Neural crest cell (in vitro differentiated cells): ENCODE results near the gene CLBA1. TPM values are rescaled to one million over a fixed set of nuclear protein-coding genes. Genes with fewer than 3 reads are reported as not detected.

Experiments
- DNase-seq: peaks from one replicate; pipeline ENCODE4 v3.0.0; 2021; ENCODE audit warnings: low read depth, mixed read lengths, low spot score
- H3K27ac Mint-ChIP-seq: one replicate; pipeline ENCODE4 v1.8.0; 2021; ENCODE audit warnings: mild to moderate bottlenecking, mixed read lengths; ENCODE audit not compliant: unreplicated experiment
- H3K27me3 Mint-ChIP-seq: 2 replicates; pipeline ENCODE4 v1.8.0; 2021; ENCODE audit warnings: low read depth, mild to moderate bottlenecking, mixed read lengths
- H3K36me3 Mint-ChIP-seq: 2 replicates; pipeline ENCODE4 v1.8.0; 2021; ENCODE audit warnings: low read depth, mild to moderate bottlenecking, mixed read lengths
- H3K4me1 Mint-ChIP-seq: 2 replicates; pipeline ENCODE4 v1.8.0; 2021; ENCODE audit warnings: mixed read lengths
- H3K4me3 Mint-ChIP-seq: one replicate; pipeline ENCODE4 v1.8.0; 2021; ENCODE audit warnings: mild to moderate bottlenecking, mixed read lengths
- H3K9me3 Mint-ChIP-seq: 2 replicates; pipeline ENCODE4 v1.8.0; 2021; ENCODE audit warnings: mixed read lengths
- total RNA-seq: library from RNA; stranded (reverse); gene quantifications from 2 replicates; pipeline ENCODE4 v1.2.1, GENCODE V29; 2021
- TF ChIP-seq, protein P1 (sequence below): fragments of 200-600 bp; sonication (generic); conservative IDR thresholded peaks from 2 replicates; pipeline ENCODE4 v1.5.0; 2021; ENCODE audit warnings: antibody characterized with exemption, mild to moderate bottlenecking

The CLBA1 gene
- total RNA-seq, 1 donor from 2014 or later: 14.1 TPM

DNA sequence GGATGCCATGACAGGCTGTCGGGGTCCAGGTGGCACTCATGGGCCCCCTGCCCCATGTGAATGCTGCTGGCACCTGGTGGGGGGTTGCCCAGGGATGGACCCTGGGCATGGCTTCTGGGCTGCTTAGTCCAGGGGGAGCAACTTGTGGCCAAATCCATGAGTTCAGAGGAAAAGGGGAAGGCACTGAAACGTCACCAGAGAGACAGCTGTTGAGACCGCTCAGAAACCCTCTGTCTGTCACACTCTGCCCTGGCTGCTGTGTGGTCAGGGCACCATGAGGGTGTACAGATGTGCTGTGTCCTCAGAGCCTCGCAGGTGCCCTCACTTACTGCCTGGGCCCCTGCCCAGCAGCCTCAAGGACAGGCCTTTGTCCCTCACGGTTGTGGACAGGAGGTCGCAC, 9.4 kb downstream of the CLBA1 start:
- TF ChIP-seq, protein P1, sequence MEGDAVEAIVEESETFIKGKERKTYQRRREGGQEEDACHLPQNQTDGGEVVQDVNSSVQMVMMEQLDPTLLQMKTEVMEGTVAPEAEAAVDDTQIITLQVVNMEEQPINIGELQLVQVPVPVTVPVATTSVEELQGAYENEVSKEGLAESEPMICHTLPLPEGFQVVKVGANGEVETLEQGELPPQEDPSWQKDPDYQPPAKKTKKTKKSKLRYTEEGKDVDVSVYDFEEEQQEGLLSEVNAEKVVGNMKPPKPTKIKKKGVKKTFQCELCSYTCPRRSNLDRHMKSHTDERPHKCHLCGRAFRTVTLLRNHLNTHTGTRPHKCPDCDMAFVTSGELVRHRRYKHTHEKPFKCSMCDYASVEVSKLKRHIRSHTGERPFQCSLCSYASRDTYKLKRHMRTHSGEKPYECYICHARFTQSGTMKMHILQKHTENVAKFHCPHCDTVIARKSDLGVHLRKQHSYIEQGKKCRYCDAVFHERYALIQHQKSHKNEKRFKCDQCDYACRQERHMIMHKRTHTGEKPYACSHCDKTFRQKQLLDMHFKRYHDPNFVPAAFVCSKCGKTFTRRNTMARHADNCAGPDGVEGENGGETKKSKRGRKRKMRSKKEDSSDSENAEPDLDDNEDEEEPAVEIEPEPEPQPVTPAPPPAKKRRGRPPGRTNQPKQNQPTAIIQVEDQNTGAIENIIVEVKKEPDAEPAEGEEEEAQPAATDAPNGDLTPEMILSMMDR: no peak
- H3K9me3 Mint-ChIP-seq: no peaks in the 10 kb centered on the region
- H3K4me3 Mint-ChIP-seq: no peak overlapping the region
- DNase-seq: no peak
- peaks cover 17% of the 10 kb centered on the region for H3K36me3 Mint-ChIP-seq
- H3K27ac Mint-ChIP-seq: no peak overlapping the region
- no peaks in the 10 kb centered on the region for H3K4me1 Mint-ChIP-seq
- no peaks in the 10 kb centered on the region for H3K27me3 Mint-ChIP-seq

GRCh38 chr14:104996032-104996431, 10.4 kb downstream of the CLBA1 start:
- no peak for DNase-seq
- no peaks in the 10 kb centered on the region for H3K27me3 Mint-ChIP-seq
- H3K4me1 Mint-ChIP-seq: no peaks in the 10 kb centered on the region
- no peaks in the 10 kb centered on the region for H3K9me3 Mint-ChIP-seq
- H3K27ac Mint-ChIP-seq: peak overlapping the region; percentile 81
- H3K36me3 Mint-ChIP-seq: peaks cover 17% of the 10 kb centered on the region
- TF ChIP-seq, protein P1: no peak
- H3K4me3 Mint-ChIP-seq: no peak overlapping the region

GRCh38 chr14:104996483-104996882, 10.9 kb downstream of the CLBA1 start:
- H3K9me3 Mint-ChIP-seq: no peaks in the 10 kb centered on the region
- peaks cover 17% of the 10 kb centered on the region for H3K36me3 Mint-ChIP-seq
- no peaks in the 10 kb centered on the region for H3K27me3 Mint-ChIP-seq
- no peaks in the 10 kb centered on the region for H3K4me1 Mint-ChIP-seq
- no peak overlapping the region for H3K27ac Mint-ChIP-seq
- TF ChIP-seq, protein P1: no peak
- no peak for DNase-seq
- H3K4me3 Mint-ChIP-seq: no peak overlapping the region

DNA sequence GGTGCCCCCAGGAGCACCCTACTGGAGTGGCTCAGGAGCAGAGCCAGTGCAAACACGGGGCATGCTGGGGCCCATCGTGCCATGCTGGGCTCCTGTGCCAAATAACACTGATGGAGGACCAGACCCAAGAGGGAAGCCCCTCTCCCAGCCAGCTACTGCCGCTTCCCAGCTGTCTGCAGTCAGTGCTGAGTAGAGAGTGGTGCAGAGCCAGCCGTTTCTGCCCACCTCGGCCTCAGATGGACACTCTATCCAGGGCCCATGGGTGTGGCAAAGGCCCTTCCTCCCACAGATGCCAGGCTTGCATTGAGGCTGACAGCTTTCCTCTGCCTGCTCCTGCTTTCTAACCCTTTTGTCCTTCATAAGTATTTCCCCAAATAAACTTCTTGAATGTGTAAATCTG, 13.2 kb downstream of the CLBA1 start:
- Mint-ChIP-seq H3K27me3 (no peaks in the 10 kb centered on the region), H3K27ac (no peak overlapping the region)
- TF ChIP-seq, protein P1: no peak

GRCh38 chr14:104999361-104999760, 13.8 kb downstream of the CLBA1 start:
- no peak for DNase-seq
- Mint-ChIP-seq H3K9me3 (no peaks in the 10 kb centered on the region), H3K36me3 (peaks cover 4% of the 10 kb centered on the region), H3K4me3 (no peak overlapping the region), H3K27ac (no peak overlapping the region), H3K4me1 (no peaks in the 10 kb centered on the region), H3K27me3 (no peaks in the 10 kb centered on the region)
- TF ChIP-seq, protein P1: no peak

More for the DNA sequence above, 13.2 kb downstream of the CLBA1 start:
- Mint-ChIP-seq H3K4me3 (no peak overlapping the region), H3K36me3 (peaks cover 4% of the 10 kb centered on the region), H3K9me3 (no peaks in the 10 kb centered on the region), H3K4me1 (no peaks in the 10 kb centered on the region)
- no peak for DNase-seq
